BLaER1 treated with 17β-estradiol and CSF1 and Interleukin-3, amounts not matched to agents 10 nM and 100 nM (cell line): Measurements from ENCODE around the gene TXNDC11.
"Not testable (repeated sequence)": the region's sequence is repeated elsewhere in the genome, so short reads cannot be mapped to it uniquely, and the experiment has no call there.

Experiments
- H3K27ac ChIP-seq, 11 experiments: shearing (Covaris generic); formaldehyde crosslinking; 2 replicates each; pipeline ENCODE4 v1.8.1; 2022
- H3K27me3 ChIP-seq, 11 experiments: shearing (Covaris generic); formaldehyde crosslinking; 2 replicates each; pipeline ENCODE4 v1.8.1; 2022
- H3K36me3 ChIP-seq, 11 experiments: shearing (Covaris generic); formaldehyde crosslinking; 2 replicates each; pipeline ENCODE4 v1.8.1; 2022
- H3K4me1 ChIP-seq, 10 experiments: shearing (Covaris generic); formaldehyde crosslinking; 2 replicates each; pipeline ENCODE4 v1.8.1; 2022
- H3K4me2 ChIP-seq, 11 experiments: shearing (Covaris generic); formaldehyde crosslinking; 2 replicates each; pipeline ENCODE4 v1.8.1; 2022
- H3K4me3 ChIP-seq, 10 experiments: shearing (Covaris generic); formaldehyde crosslinking; 2 replicates each; pipeline ENCODE4 v1.8.1; 2022
- H3K9ac ChIP-seq, 11 experiments: shearing (Covaris generic); formaldehyde crosslinking; 2 replicates each; pipeline ENCODE4 v1.8.1; 2022
- H3K9me3 ChIP-seq, 11 experiments: shearing (Covaris generic); formaldehyde crosslinking; replicated peaks in 1 of 11; 2 replicates each; pipeline ENCODE4 v1.8.1; 2022
- H4K20me1 ChIP-seq, 11 experiments: shearing (Covaris generic); formaldehyde crosslinking; 2 replicates each; pipeline ENCODE4 v1.8.1; 2022
- Cebpa-rat ChIP-seq, 11 experiments: shearing (Covaris generic); IDR thresholded peaks; 2 replicates each; pipeline ENCODE4 v1.8.1; 2022

Gene TXNDC11, protein sequence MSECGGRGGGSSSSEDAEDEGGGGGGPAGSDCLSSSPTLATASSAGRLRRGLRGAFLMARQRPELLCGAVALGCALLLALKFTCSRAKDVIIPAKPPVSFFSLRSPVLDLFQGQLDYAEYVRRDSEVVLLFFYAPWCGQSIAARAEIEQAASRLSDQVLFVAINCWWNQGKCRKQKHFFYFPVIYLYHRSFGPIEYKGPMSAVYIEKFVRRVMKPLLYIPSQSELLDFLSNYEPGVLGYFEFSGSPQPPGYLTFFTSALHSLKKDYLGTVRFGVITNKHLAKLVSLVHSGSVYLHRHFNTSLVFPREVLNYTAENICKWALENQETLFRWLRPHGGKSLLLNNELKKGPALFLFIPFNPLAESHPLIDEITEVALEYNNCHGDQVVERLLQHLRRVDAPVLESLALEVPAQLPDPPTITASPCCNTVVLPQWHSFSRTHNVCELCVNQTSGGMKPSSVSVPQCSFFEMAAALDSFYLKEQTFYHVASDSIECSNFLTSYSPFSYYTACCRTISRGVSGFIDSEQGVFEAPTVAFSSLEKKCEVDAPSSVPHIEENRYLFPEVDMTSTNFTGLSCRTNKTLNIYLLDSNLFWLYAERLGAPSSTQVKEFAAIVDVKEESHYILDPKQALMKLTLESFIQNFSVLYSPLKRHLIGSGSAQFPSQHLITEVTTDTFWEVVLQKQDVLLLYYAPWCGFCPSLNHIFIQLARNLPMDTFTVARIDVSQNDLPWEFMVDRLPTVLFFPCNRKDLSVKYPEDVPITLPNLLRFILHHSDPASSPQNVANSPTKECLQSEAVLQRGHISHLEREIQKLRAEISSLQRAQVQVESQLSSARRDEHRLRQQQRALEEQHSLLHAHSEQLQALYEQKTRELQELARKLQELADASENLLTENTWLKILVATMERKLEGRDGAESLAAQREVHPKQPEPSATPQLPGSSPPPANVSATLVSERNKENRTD

GRCh38 chr16:11742536-11743307 is at the start of gene TXNDC11:
Gene TXNDC11, minus strand, starts transcription at chr16:11742857. Its CDS starts 127 bp downstream, at chr16:11742730.
- H3K9me3 ChIP-seq: no peaks in the 10 kb centered on the region
- H3K4me1 ChIP-seq: peaks cover 47 to 56% (median 50%) of the 10 kb centered on the region in 10 experiments
- peaks cover 30 to 48% (median 40%) of the 10 kb centered on the region in 11 experiments for H4K20me1 ChIP-seq
- no peak for TF ChIP-seq Cebpa-rat (IDR thresholded peaks at IDR 0.05)
- peak within 1 kb of the TSS; percentile 86 to 96 (median 92) for H3K4me2 ChIP-seq
- no peaks in the 10 kb centered on the region for H3K27me3 ChIP-seq
- peaks cover under 1 to 22% (median 13%) of the 10 kb centered on the region in 11 experiments; a peak in 13 of 22 replicates for H3K36me3 ChIP-seq
- peak within 1 kb of the TSS; percentile 85 to 97 (median 91) for H3K27ac ChIP-seq
- H3K9ac ChIP-seq: peak within 1 kb of the TSS; percentile 84 to 98 (median 93)
- H3K4me3 ChIP-seq: peak within 1 kb of the TSS; percentile 85 to 98 (median 94)

- Histone ChIP-seq H3K4me1 (peaks cover 37 to 51% (median 45%) of the 10 kb centered on the region in 10 experiments), H3K4me2 (peak overlapping the region in 3 of 11 experiments; percentile 7 to 36 (median 21); a peak in 2 of 22 replicates), H3K27me3 (no peaks in the 10 kb centered on the region), H4K20me1 (peaks cover 72 to 100% (median 97%) of the 10 kb centered on the region in 11 experiments), H3K27ac (peak overlapping the region in 1 of 11 experiments; percentile 16; a peak in 2 of 22 replicates), H3K36me3 (peaks cover 38 to 82% (median 68%) of the 10 kb centered on the region in 11 experiments), H3K9ac (peak overlapping the region in 3 of 11 experiments; percentile 4 to 32 (median 6); a peak in 2 of 22 replicates), H3K4me3 (no peak overlapping the region), H3K9me3 (no peaks in the 10 kb centered on the region)
- TF ChIP-seq Cebpa-rat (IDR thresholded peaks at IDR 0.05): no peak
Measured at GRCh38 chr16:11791144-11791828, 48.6 kb upstream of the TXNDC11 start.

DNA sequence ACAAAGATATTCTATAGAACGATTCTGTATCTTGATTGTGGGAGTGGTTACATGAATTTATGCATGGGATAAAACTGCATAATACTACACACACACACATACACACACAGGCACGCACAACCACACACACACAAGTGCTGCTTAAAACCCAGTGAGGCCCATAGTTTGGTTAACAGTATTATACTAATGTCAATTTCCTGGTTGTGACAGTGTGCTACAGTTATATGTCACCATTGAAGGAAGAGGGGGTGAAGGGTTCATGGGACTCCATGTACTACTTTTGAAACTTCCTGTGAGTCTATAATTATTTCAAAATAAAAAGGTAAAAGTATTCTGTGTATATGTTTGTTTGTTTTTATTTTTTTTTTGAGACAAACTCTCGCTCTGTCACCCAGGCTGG is 46.3 kb upstream of the TXNDC11 start:
- Histone ChIP-seq H3K27ac (no peak overlapping the region), H3K9me3 (no peaks in the 10 kb centered on the region), H3K9ac (no peak overlapping the region), H4K20me1 (peaks cover 87 to 100% (median 100%) of the 10 kb centered on the region in 11 experiments), H3K36me3 (peaks cover 36 to 72% (median 50%) of the 10 kb centered on the region in 11 experiments), H3K4me1 (peaks cover 29 to 51% (median 37%) of the 10 kb centered on the region in 10 experiments), H3K27me3 (no peaks in the 10 kb centered on the region), H3K4me2 (no peak overlapping the region), H3K4me3 (no peak overlapping the region)
- TF ChIP-seq Cebpa-rat (IDR thresholded peaks at IDR 0.05): no peak

- peak overlapping the region in 7 of 11 experiments; percentile 11 to 78 (median 60); a peak in 10 of 22 replicates for H3K4me2 ChIP-seq
- H3K27ac ChIP-seq, H3K4me3 ChIP-seq: not testable (repeated sequence)
Measured at GRCh38 chr16:11784980-11785599, 42.4 kb upstream of the TXNDC11 start.

DNA sequence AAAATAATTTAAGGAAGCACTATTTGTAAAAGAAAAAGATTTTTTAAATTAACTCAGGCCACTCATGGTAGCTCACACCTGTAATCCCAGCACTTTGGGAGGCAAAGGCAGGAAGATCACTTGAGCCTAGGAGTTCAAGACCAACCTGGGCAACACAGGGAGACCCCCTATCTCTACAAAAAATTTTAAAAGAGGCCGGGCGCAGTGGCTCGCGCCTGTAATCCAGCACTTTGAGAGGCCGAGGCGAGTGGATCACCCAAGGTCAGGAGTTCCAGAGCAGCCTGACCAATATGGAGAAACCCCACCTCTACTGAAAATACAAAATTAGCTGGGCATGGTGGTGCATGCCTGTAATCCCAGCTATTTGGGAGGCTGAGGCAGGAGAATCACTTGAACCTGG is 41.7 kb upstream of the TXNDC11 start:
- not testable (repeated sequence) for H3K27me3 ChIP-seq, H3K4me3 ChIP-seq, H3K9me3 ChIP-seq
- H3K4me2 ChIP-seq: peak overlapping the region; percentile 54 to 91 (median 68)
- H3K4me1 ChIP-seq: peaks cover 37 to 63% (median 44%) of the 10 kb centered on the region in 10 experiments
- peak overlapping the region in 1 of 11 experiments; percentile 31; a peak in 2 of 22 replicates for H3K9ac ChIP-seq
- H3K36me3 ChIP-seq: peaks cover 23 to 55% (median 36%) of the 10 kb centered on the region in 11 experiments
- peaks cover 67 to 100% (median 92%) of the 10 kb centered on the region in 11 experiments for H4K20me1 ChIP-seq
- H3K27ac ChIP-seq: peak overlapping the region in 2 of 11 experiments; percentile 17 to 57; a peak in 1 of 22 replicates

More at GRCh38 chr16:11784980-11785599, 42.4 kb upstream of the TXNDC11 start:
- Histone ChIP-seq H4K20me1 (peaks cover 74 to 100% (median 98%) of the 10 kb centered on the region in 11 experiments), H3K4me1 (peaks cover 37 to 64% (median 44%) of the 10 kb centered on the region in 10 experiments), H3K36me3 (peaks cover 23 to 55% (median 36%) of the 10 kb centered on the region in 11 experiments)
- H3K27me3 ChIP-seq, H3K9ac ChIP-seq, H3K9me3 ChIP-seq: not testable (repeated sequence)

DNA sequence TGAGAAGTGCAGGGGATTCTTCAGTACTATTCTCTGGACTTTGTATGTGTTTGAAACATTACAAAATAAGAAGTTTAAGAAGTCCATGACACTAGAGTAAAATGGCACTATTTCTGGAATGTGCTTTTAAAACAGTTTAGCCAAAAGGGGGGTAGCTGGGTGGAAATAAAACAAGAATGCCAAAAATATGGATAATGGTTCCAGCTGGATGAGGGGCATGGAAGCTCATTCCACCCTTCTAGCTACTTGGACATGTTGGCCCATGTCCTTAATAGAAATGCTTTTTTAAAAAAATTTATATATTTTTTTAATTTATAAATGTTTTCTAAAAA is 41.3 kb upstream of the TXNDC11 start:
- no peak overlapping the region for H3K4me3 ChIP-seq
- H3K4me1 ChIP-seq: peaks cover 37 to 60% (median 44%) of the 10 kb centered on the region in 10 experiments
- H3K27me3 ChIP-seq: no peaks in the 10 kb centered on the region
- TF ChIP-seq Cebpa-rat (IDR thresholded peaks at IDR 0.05): no peak
- H3K36me3 ChIP-seq: peaks cover 24 to 55% (median 36%) of the 10 kb centered on the region in 11 experiments
- H3K9me3 ChIP-seq: no peaks in the 10 kb centered on the region
- peaks cover 64 to 100% (median 89%) of the 10 kb centered on the region in 11 experiments for H4K20me1 ChIP-seq
- peak overlapping the region in 7 of 11 experiments; percentile 17 to 57 (median 44); a peak in 6 of 22 replicates for H3K27ac ChIP-seq
- H3K9ac ChIP-seq: peak overlapping the region in 4 of 11 experiments; percentile 14 to 65 (median 30); a peak in 3 of 22 replicates
- peak overlapping the region; percentile 54 to 91 (median 68) for H3K4me2 ChIP-seq

GRCh38 chr16:11783319-11784037 is 40.8 kb upstream of the TXNDC11 start:
- Histone ChIP-seq H3K9ac (peak overlapping the region in 5 of 11 experiments; percentile 5 to 65 (median 14); a peak in 5 of 22 replicates), H3K27ac (peak overlapping the region; percentile 7 to 57 (median 45); a peak in 17 of 22 replicates), H3K36me3 (peaks cover 29 to 56% (median 39%) of the 10 kb centered on the region in 11 experiments), H3K27me3 (no peaks in the 10 kb centered on the region), H3K4me3 (peak overlapping the region in 1 of 10 experiments; percentile 24; a peak in 1 of 20 replicates), H3K4me1 (peaks cover 37 to 60% (median 44%) of the 10 kb centered on the region in 10 experiments), H3K9me3 (no peaks in the 10 kb centered on the region), H4K20me1 (peaks cover 60 to 100% (median 83%) of the 10 kb centered on the region in 11 experiments), H3K4me2 (peak overlapping the region; percentile 54 to 91 (median 68))
- TF ChIP-seq Cebpa-rat (IDR thresholded peaks at IDR 0.05): no peak
